HCT116 (cell line): Measurements from ENCODE around the gene GCAT. TPM values are rescaled to one million over a fixed set of nuclear protein-coding genes. Genes with fewer than 3 reads are reported as not detected.

Experiments
- ATAC-seq: fragments of 200-7000 bp; cut with Tn5 transposase; 2 replicates; pipeline ENCODE4 v1.9.1; 2020; ENCODE audit warnings: mild to moderate bottlenecking, moderate library complexity
- BruUV-seq: library from RNA; stranded (reverse); fragments of 400-500 nt; replicated peaks from 2 replicates; lab custom pipeline; 2021; lab: Mats Ljungman, UMichigan
- CTCF ChIA-PET: fragments of 300-600 bp; sonication (Branson Sonifier 250); formaldehyde crosslinking; loops from one replicate; lab custom pipeline; 2021; ENCODE audit warnings: antibody characterized with exemption; lab: Charles Lee
- POLR2A ChIA-PET: fragments of 300-600, 350-600 bp; sonication (Branson Sonifier 250); formaldehyde crosslinking; loops from one replicate; lab custom pipeline; 2021; ENCODE audit warnings: antibody characterized with exemption; lab: Charles Lee
- RAD21 ChIA-PET, 2 experiments: fragments of 300-600 bp; sonication (Branson Sonifier 250); formaldehyde crosslinking; loops; one replicate each; lab custom pipeline; 2023; ENCODE audit warnings: low total read pairs in 2 of 2; ENCODE audit not compliant: uncharacterized antibody in 2 of 2, unreplicated experiment in 2 of 2, low non-redundant PET in 1 of 2; lab: Charles Lee
- DNase-seq: peaks from one replicate; pipeline ENCODE4 v3.0.0-alpha.2; 2010; ENCODE audit warnings: low read depth, low spot score
- H2AFZ ChIP-seq: fragments of 200-600 bp; shearing (Covaris generic), sonication (generic); 2 replicates; pipeline ENCODE4 v1.6.1; 2017; ENCODE audit warnings: low read depth, mixed run types, mixed read lengths, antibody characterized with exemption, low read length; ENCODE audit not compliant: poor library complexity, severe bottlenecking
- H3K27ac ChIP-seq: 2 replicates; pipeline ENCODE4 v1.5.1; 2012; ENCODE audit warnings: low read depth, low read length
- H3K27me3 ChIP-seq: fragments of 200-600 bp; sonication (generic); 2 replicates; pipeline ENCODE4 v1.6.1; 2016; ENCODE audit warnings: mixed run types, low read length, mixed read lengths; ENCODE audit not compliant: insufficient read depth
- H3K36me3 ChIP-seq, 2 experiments: fragments of 200-500 bp in 1 of 2; fragments of 200-600 bp in 1 of 2; sonication (Bioruptor generic) in 1 of 2; sonication (generic) in 1 of 2; 2 replicates each; pipeline versions ENCODE4 v1.5.1 to v1.6.1; 2014 to 2016; ENCODE audit warnings: low read length in 2 of 2, inconsistent platforms in 1 of 2, mixed read lengths in 1 of 2, mixed run types in 1 of 2; ENCODE audit not compliant: insufficient read depth in 2 of 2, control insufficient read depth in 1 of 2
- H3K4me1 ChIP-seq, 2 experiments: fragments of 200-600 bp in 1 of 2; sonication (generic) in 1 of 2; 2 replicates each; pipeline versions ENCODE4 v1.5.1 to v1.6.1; 2012 to 2017; ENCODE audit warnings: low read length in 2 of 2, inconsistent platforms in 1 of 2, mild to moderate bottlenecking in 1 of 2, mixed read lengths in 1 of 2, mixed run types in 1 of 2, moderate library complexity in 1 of 2; ENCODE audit not compliant: insufficient read depth in 2 of 2, control insufficient read depth in 1 of 2
- H3K4me2 ChIP-seq: fragments of 200-600 bp; sonication (generic); 2 replicates; pipeline ENCODE4 v1.6.1; 2017; ENCODE audit warnings: mixed run types, low read length, mixed read lengths
- H3K4me3 ChIP-seq, 2 experiments: fragments of 200-600 bp in 1 of 2; sonication (generic) in 1 of 2; replicated peaks in 1 of 2; 2 replicates each; pipeline ENCODE4 v1.5.1; 2011 to 2016; ENCODE audit warnings: low read length in 2 of 2, control low read depth in 1 of 2, low read depth in 1 of 2, mild to moderate bottlenecking in 1 of 2, mixed read lengths in 1 of 2, mixed run types in 1 of 2
- H3K79me2 ChIP-seq: fragments of 200-600 bp; sonication (generic); 2 replicates; pipeline ENCODE4 v1.6.1; 2017; ENCODE audit warnings: mild to moderate bottlenecking, mixed run types, low read length, moderate library complexity, mixed read lengths; ENCODE audit not compliant: insufficient read depth
- H3K9ac ChIP-seq: fragments of 200-600 bp; sonication (generic); 2 replicates; pipeline ENCODE4 v1.6.1; 2016; ENCODE audit warnings: low read length, mixed read lengths
- H3K9me2 ChIP-seq: fragments of 200-600 bp; sonication (generic), shearing (Covaris generic); 2 replicates; pipeline ENCODE4 v1.6.1; 2017; ENCODE audit warnings: mixed run types, mild to moderate bottlenecking, moderate library complexity; ENCODE audit not compliant: insufficient read depth
- H3K9me3 ChIP-seq, 2 experiments: fragments of 200-500 bp in 1 of 2; fragments of 200-600 bp in 1 of 2; sonication (Bioruptor generic) in 1 of 2; sonication (generic) in 1 of 2; 2 replicates each; pipeline ENCODE4 v1.6.1; 2014 to 2017; ENCODE audit warnings: low read length in 2 of 2, mixed read lengths in 2 of 2, inconsistent platforms in 1 of 2, low read depth in 1 of 2, mild to moderate bottlenecking in 1 of 2, mixed run types in 1 of 2, moderate library complexity in 1 of 2; ENCODE audit not compliant: control insufficient read depth in 1 of 2, insufficient read depth in 1 of 2
- H4K20me1 ChIP-seq: fragments of 200-600 bp; sonication (generic), shearing (Covaris generic); 2 replicates; pipeline ENCODE4 v1.6.1; 2017; ENCODE audit warnings: mixed run types, mild to moderate bottlenecking, moderate library complexity; ENCODE audit not compliant: insufficient read depth
- ELF1 ChIP-seq: IDR thresholded peaks from 2 replicates; pipeline ENCODE4 v1.6.1; 2012; ENCODE audit warnings: low read depth, borderline replicate concordance
- EZH2 ChIP-seq: fragments of 200-600 bp; sonication (generic); IDR thresholded peaks from 2 replicates; pipeline ENCODE4 v1.6.1; 2017; ENCODE audit warnings: antibody characterized with exemption, mixed run types
- EZH2phosphoT487 ChIP-seq: fragments of 200-600 bp; IDR thresholded peaks from 2 replicates; pipeline ENCODE4 v1.6.1; 2018; ENCODE audit warnings: antibody characterized with exemption, borderline replicate concordance
- FOSL1 ChIP-seq: IDR thresholded peaks from 2 replicates; pipeline ENCODE4 v1.6.1; 2012; ENCODE audit warnings: low read depth
- SRF ChIP-seq: IDR thresholded peaks from 2 replicates; pipeline ENCODE4 v1.6.1; 2012; ENCODE audit warnings: low read depth
- ZNF274 ChIP-seq: fragments of 200-500 bp; sonication (Bioruptor generic); IDR thresholded peaks from 2 replicates; pipeline ENCODE4 v1.6.1; 2014; ENCODE audit warnings: mild to moderate bottlenecking, low read depth, low read length, inconsistent platforms
- intact Hi-C: fragments of 100-400 bp; cut with micrococcal nuclease; formaldehyde crosslinking; loops from 2 replicates; pipeline ENCODE4 v1.10.0; 2022
- total RNA-seq: library from RNA; stranded (reverse); gene quantifications from one replicate; pipeline ENCODE4 v1.2.1, GENCODE V29; 2021; ENCODE audit not compliant: unreplicated experiment
- TF ChIP-seq, protein P1 (sequence below): IDR thresholded peaks from 2 replicates; pipeline ENCODE4 v1.6.1; 2012; ENCODE audit warnings: low read depth

The GCAT gene
- total RNA-seq, 1 experiment from 2014 or later: 88.7 TPM

DNA sequence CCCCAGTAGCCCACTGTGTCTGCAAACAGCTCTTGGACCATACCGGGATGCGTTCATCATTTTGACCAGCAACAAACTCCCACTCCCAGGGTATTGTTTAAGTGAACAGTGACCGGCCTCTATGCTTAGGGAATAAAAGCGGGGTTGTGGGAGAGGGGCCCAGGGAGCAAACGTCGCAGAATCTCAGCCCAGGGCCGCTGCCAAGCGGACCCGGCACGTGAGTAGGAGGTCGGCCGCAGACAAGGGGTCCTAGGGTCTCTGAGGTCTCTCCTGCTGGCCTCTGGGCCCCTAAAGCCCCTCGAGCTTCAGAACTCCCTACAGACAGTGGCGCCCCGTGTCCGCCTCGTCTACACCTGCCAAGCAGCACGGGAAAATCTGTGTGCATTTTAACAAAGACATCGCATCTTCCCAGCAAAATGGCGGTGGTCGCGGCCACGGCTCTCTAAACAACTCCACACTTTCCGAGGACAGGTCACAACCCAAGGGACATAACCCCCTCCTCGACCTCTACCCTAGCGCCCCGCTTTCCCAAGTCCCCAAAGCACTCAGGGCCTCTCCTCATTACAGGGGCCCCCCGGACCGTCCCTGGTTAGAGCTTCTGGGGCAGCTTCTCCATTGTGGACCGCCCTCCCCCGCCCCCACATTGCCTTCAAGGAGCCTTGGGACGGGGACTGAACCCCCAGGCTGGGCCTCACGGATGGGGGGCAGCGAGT is 3.9 kb upstream of the GCAT start:
- peak overlapping the region; percentile 98 for H3K9ac ChIP-seq
- H3K9me3 ChIP-seq: no peaks in the 10 kb centered on the region
- ChIA-PET RAD21 (no interaction called here), CTCF (no interaction called here), POLR2A (interaction anchor here (1.4 to 4.3 kb wide), 6 partner anchors 8 to 196 kb away, joined by 3 to 38 read pairs (median 11); partner anchors contain the start of gene GGA1)
- H3K79me2 ChIP-seq: peaks cover 32% of the 10 kb centered on the region
- H3K27ac ChIP-seq: peak overlapping the region; percentile 87
- no peak for DNase-seq
- no peaks in the 10 kb centered on the region for H3K9me2 ChIP-seq
- no peaks in the 10 kb centered on the region for H4K20me1 ChIP-seq
- H3K36me3 ChIP-seq: no peaks in the 10 kb centered on the region
- ATAC-seq: no peak
- TF ChIP-seq EZH2phosphoT487: no peak
- TF ChIP-seq ELF1: no peak
- no peak for TF ChIP-seq EZH2
- TF ChIP-seq, protein P1, sequence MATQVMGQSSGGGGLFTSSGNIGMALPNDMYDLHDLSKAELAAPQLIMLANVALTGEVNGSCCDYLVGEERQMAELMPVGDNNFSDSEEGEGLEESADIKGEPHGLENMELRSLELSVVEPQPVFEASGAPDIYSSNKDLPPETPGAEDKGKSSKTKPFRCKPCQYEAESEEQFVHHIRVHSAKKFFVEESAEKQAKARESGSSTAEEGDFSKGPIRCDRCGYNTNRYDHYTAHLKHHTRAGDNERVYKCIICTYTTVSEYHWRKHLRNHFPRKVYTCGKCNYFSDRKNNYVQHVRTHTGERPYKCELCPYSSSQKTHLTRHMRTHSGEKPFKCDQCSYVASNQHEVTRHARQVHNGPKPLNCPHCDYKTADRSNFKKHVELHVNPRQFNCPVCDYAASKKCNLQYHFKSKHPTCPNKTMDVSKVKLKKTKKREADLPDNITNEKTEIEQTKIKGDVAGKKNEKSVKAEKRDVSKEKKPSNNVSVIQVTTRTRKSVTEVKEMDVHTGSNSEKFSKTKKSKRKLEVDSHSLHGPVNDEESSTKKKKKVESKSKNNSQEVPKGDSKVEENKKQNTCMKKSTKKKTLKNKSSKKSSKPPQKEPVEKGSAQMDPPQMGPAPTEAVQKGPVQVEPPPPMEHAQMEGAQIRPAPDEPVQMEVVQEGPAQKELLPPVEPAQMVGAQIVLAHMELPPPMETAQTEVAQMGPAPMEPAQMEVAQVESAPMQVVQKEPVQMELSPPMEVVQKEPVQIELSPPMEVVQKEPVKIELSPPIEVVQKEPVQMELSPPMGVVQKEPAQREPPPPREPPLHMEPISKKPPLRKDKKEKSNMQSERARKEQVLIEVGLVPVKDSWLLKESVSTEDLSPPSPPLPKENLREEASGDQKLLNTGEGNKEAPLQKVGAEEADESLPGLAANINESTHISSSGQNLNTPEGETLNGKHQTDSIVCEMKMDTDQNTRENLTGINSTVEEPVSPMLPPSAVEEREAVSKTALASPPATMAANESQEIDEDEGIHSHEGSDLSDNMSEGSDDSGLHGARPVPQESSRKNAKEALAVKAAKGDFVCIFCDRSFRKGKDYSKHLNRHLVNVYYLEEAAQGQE: no peak
- TF ChIP-seq SRF: no peak
- TF ChIP-seq FOSL1: no peak
- no peak for TF ChIP-seq ZNF274
- peak overlapping the region; percentile 80 to 95 for H3K4me3 ChIP-seq
- H3K27me3 ChIP-seq: no peaks in the 10 kb centered on the region
- intact Hi-C loops: no loop called here
- no peak overlapping the region for H2AFZ ChIP-seq
- H3K4me1 ChIP-seq: peaks cover 16 to 62% of the 10 kb centered on the region in 2 experiments; a peak in 3 of 4 replicates
- TSS peak; percentile 53 for BruUV-seq
- H3K4me2 ChIP-seq: peak overlapping the region; percentile 91
